Middle frontal gyrus (tissue), 1 donor: ENCODE data around the gene RAB40AL.

Source experiments
- DNase-seq: peaks from one replicate; pipeline ENCODE4 v3.0.0-alpha.2; 2015; ENCODE audit warnings: low spot score; ENCODE audit errors: extremely low spot score

RAB40AL gene

DNA sequence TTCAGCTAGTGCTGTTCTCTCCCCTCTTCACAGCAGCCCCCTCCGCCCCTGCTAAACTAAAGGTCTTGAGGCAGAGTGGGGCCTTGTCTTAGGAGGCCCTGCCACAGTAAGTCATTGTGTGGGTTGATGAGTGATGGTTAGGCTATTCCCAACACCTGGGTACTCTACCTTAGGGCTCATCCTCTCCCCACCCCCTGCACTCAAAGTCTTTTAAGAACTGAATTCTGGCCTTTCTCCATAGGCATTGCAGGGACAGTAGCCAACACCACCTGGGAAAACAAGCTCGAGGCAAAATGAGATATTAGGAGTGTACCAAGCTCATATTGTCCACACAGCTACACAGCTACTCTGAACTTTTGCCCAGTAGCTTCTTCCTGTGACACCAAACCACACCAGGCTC is 42.5 kb downstream of the RAB40AL start:
- DNase-seq: no peak

DNA sequence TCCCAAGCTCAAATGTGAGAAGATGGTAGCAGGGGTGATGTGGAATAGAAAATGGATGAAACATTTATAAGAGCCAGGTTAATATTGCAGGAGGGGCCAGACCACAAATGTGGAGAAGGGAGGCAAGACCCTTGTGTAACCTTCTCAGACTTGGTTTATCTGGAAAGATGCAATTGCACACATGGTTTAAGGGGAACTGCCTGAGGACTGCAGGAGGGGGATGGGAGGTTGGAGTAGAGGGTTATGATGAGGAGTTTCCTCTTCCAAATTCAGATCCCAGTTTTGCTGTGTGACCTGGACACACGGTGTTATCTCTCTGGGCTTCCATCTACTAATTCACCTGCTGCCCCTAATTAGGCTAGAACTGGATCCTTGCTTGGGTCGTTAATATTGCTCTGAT is 46.1 kb downstream of the RAB40AL start:
- no peak for DNase-seq

DNA sequence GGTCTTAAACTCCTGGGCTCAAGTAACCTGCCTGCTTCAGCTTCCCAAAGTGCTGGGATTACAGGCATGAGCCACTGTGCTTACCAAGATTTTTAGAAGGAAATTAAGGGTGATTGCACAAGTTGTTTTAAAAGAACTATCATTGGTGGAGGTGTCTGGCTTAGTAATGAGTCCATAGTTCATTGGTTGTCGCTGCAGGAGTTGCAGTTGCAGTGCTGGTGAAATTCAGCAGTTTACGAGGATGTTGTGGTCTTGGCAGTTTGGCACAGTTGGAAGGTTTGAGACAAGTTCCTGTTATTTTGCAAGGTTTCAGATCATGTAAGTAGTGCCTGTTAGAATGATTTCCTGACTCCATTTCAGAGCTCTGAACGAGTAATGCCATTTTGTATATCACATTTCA is 48.1 kb downstream of the RAB40AL start:
- DNase-seq: no peak
